Measurements from ENCODE around the gene CDH12.

CDH12 gene

GRCh38 chr5:22591461-22591860 lies 261.7 kb downstream of the CDH12 start:
- no peak overlapping the region for H3K4me3 Mint-ChIP-seq
- no peak overlapping the region for H3K27ac Mint-ChIP-seq
- no peak for TF ChIP-seq CTCF (IDR thresholded peaks at IDR 0.05)
- H3K9me3 Mint-ChIP-seq = no peaks in the 10 kb centered on the region
- no peak for DNase-seq
- H3K27me3 Mint-ChIP-seq (ENCODE audit: low read depth, poor library complexity) = peaks cover 4% of the 10 kb centered on the region
- no peaks in the 10 kb centered on the region for H3K36me3 Mint-ChIP-seq (ENCODE audit: low read depth)
- no peaks in the 10 kb centered on the region for H3K4me1 Mint-ChIP-seq

DNA sequence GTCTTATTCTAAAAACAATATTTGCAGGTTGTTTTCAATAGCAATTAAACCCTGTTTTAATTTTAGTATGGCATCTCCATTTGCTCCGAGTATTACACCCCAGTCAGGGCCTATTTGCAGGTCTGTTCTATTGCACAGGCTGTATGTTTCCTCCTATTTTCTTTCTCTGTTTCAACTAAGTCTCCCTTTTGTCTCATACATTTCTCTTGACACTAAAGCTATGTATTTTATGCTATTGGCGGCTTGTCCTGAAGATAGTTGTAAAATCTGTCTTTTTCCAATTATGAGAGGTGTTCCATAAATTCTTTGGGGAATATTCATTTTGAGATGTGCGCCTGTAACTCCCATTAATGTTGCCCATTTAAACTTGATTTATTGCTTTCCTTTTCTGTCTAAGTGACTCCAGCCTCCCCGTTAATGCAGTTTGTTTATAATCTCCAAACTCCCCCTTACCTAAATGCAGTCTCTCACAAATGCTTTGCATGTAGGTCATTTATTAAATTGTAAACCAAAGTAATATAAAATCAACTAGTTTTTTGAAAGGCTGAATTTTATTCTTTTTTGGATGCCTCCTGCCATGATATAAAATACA lies 262.4 kb downstream of the CDH12 start:
- H3K27ac Mint-ChIP-seq = peak overlapping the region; percentile 58
- H3K36me3 Mint-ChIP-seq (ENCODE audit: low read depth) = no peaks in the 10 kb centered on the region
- no peak overlapping the region for H3K4me3 Mint-ChIP-seq
- no peaks in the 10 kb centered on the region for H3K9me3 Mint-ChIP-seq
- TF ChIP-seq CTCF (IDR thresholded peaks at IDR 0.05) = no peak
- no peak for DNase-seq
- H3K27me3 Mint-ChIP-seq (ENCODE audit: low read depth, poor library complexity) = peaks cover 4% of the 10 kb centered on the region
- H3K4me1 Mint-ChIP-seq = no peaks in the 10 kb centered on the region

- Mint-ChIP-seq H3K27ac (no peak overlapping the region), H3K36me3 (ENCODE audit: low read depth) (no peaks in the 10 kb centered on the region), H3K4me1 (no peaks in the 10 kb centered on the region), H3K27me3 (ENCODE audit: low read depth, poor library complexity) (no peaks in the 10 kb centered on the region), H3K9me3 (no peaks in the 10 kb centered on the region), H3K4me3 (no peak overlapping the region)
- no peak for TF ChIP-seq CTCF (IDR thresholded peaks at IDR 0.05)
- no peak for DNase-seq
Observed at GRCh38 chr5:22577711-22578110, 275.4 kb downstream of the CDH12 start.

DNA sequence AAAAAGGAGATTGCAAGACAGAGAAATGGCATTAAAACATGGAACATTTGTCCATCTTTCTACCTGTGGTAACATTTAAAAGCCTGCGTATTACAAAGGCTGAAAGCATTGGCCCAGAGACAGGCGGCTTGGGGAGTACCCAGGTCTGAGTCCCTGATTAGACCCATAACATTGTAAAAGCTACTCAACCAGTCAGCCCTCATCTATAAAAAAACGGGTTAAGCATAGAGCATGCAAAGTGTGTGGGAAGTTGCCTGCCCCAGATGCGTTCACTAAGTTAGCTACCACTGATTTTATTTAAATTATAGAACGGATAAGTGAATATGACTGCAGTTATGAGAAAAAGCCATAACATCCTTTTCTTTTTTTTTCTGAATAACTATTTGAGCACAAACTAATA lies 276.1 kb downstream of the CDH12 start:
- H3K27ac Mint-ChIP-seq = no peak overlapping the region
- H3K4me3 Mint-ChIP-seq = no peak overlapping the region
- no peaks in the 10 kb centered on the region for H3K27me3 Mint-ChIP-seq (ENCODE audit: low read depth, poor library complexity)
- TF ChIP-seq CTCF (IDR thresholded peaks at IDR 0.05) = no peak
- no peaks in the 10 kb centered on the region for H3K9me3 Mint-ChIP-seq
- H3K36me3 Mint-ChIP-seq (ENCODE audit: low read depth) = no peaks in the 10 kb centered on the region
- no peak for DNase-seq
- H3K4me1 Mint-ChIP-seq = no peaks in the 10 kb centered on the region

- H3K4me1 Mint-ChIP-seq = no peaks in the 10 kb centered on the region
- DNase-seq = no peak
Observed at GRCh38 chr5:22572941-22573340, 280.2 kb downstream of the CDH12 start.

More at GRCh38 chr5:22572941-22573340, 280.2 kb downstream of the CDH12 start:
- no peak overlapping the region for H3K27ac Mint-ChIP-seq
- no peak overlapping the region for H3K4me3 Mint-ChIP-seq
- H3K9me3 Mint-ChIP-seq = no peaks in the 10 kb centered on the region
- peaks cover 3% of the 10 kb centered on the region for H3K27me3 Mint-ChIP-seq (ENCODE audit: low read depth, poor library complexity)
- no peak for TF ChIP-seq CTCF (IDR thresholded peaks at IDR 0.05)
- H3K36me3 Mint-ChIP-seq (ENCODE audit: low read depth) = no peaks in the 10 kb centered on the region
